Endothelial cell (in vitro differentiated cells): ENCODE results near the gene MREG. TPM values are rescaled to one million over a fixed set of nuclear protein-coding genes. Genes with fewer than 3 reads are reported as not detected.

Source experiments
- DNase-seq: peaks from one replicate; pipeline ENCODE4 v3.0.0; 2021; ENCODE audit warnings: low spot score
- H3K27ac Mint-ChIP-seq: one replicate; pipeline ENCODE4 v1.8.0; 2021; ENCODE audit warnings: mixed read lengths, inconsistent platforms; ENCODE audit not compliant: unreplicated experiment
- H3K27me3 Mint-ChIP-seq: one replicate; pipeline ENCODE4 v1.8.0; 2021; ENCODE audit warnings: mild to moderate bottlenecking, moderate library complexity, mixed read lengths, inconsistent platforms; ENCODE audit not compliant: unreplicated experiment
- H3K36me3 Mint-ChIP-seq: one replicate; pipeline ENCODE4 v1.8.0; 2021; ENCODE audit warnings: mild to moderate bottlenecking, low read depth, mixed read lengths, inconsistent platforms; ENCODE audit not compliant: unreplicated experiment
- H3K4me1 Mint-ChIP-seq: one replicate; pipeline ENCODE4 v1.8.0; 2021; ENCODE audit warnings: mild to moderate bottlenecking, mixed read lengths, inconsistent platforms; ENCODE audit not compliant: unreplicated experiment
- H3K4me3 Mint-ChIP-seq: one replicate; pipeline ENCODE4 v1.8.0; 2021; ENCODE audit warnings: mild to moderate bottlenecking, mixed read lengths, inconsistent platforms; ENCODE audit not compliant: unreplicated experiment
- H3K9me3 Mint-ChIP-seq: one replicate; pipeline ENCODE4 v1.8.0; 2021; ENCODE audit warnings: mixed read lengths, inconsistent platforms; ENCODE audit not compliant: unreplicated experiment
- total RNA-seq: library from RNA; stranded (reverse); fragmentation: NEBNext Ultra II Directional; extraction: Animal tissue kit (Norgen Biotek cat#: 25700); gene quantifications from one replicate; pipeline ENCODE4 v1.2.1, GENCODE V29; 2021; ENCODE audit not compliant: unreplicated experiment
- TF ChIP-seq, protein P1 (sequence below): fragments of 200-600 bp; sonication (generic); IDR thresholded peaks from one replicate; pipeline ENCODE4 v1.5.0; 2021; ENCODE audit warnings: antibody characterized with exemption; ENCODE audit not compliant: unreplicated experiment

MREG gene
- total RNA-seq, 1 donor from 2014 or later = 26.1 TPM

DNA sequence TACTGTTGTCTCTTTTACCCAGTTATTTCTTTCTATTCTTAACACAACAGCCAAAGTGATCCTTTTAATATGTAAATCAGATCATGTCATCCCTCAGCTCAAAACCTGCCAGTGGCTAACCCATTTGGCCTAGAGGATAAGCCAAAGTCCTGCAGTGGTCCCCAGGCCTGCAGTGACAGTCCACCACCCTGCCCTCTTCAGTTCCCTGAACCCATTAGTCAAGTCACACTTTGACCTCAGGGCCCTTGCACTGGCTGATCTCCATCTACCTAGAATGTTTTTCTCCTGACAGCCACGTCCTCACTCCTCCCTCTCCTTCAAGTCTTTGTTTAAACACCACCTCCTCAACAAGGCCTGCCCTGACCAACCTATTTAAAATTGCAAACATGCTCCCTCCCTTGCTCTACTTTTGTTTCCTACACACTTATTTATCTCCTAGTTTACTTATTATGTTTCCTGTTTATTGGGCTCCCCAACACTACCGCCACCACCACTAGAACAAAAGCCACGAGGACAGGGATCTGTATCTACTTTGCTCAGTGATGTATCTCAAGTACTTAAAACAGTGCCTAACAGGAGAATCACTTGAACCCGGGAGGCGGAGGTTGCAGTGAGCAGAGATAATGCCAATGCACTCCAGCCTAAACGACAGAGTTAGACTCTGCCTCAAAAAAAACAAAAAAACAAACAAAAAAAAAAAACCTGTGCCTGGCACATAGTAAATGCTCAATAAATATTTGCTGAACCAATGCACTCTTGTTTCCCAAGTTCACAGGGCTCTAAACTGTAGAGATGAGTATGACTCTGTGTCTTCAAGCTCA is 9.3 kb downstream of the MREG start:
- Mint-ChIP-seq H3K27me3 (peaks cover 9% of the 10 kb centered on the region), H3K4me3 (no peak overlapping the region), H3K9me3 (no peaks in the 10 kb centered on the region), H3K4me1 (peaks cover 42% of the 10 kb centered on the region), H3K27ac (peak overlapping the region; percentile 6), H3K36me3 (no peaks in the 10 kb centered on the region)
- TF ChIP-seq, protein P1, sequence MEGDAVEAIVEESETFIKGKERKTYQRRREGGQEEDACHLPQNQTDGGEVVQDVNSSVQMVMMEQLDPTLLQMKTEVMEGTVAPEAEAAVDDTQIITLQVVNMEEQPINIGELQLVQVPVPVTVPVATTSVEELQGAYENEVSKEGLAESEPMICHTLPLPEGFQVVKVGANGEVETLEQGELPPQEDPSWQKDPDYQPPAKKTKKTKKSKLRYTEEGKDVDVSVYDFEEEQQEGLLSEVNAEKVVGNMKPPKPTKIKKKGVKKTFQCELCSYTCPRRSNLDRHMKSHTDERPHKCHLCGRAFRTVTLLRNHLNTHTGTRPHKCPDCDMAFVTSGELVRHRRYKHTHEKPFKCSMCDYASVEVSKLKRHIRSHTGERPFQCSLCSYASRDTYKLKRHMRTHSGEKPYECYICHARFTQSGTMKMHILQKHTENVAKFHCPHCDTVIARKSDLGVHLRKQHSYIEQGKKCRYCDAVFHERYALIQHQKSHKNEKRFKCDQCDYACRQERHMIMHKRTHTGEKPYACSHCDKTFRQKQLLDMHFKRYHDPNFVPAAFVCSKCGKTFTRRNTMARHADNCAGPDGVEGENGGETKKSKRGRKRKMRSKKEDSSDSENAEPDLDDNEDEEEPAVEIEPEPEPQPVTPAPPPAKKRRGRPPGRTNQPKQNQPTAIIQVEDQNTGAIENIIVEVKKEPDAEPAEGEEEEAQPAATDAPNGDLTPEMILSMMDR = no peak
- DNase-seq = no peak

DNA sequence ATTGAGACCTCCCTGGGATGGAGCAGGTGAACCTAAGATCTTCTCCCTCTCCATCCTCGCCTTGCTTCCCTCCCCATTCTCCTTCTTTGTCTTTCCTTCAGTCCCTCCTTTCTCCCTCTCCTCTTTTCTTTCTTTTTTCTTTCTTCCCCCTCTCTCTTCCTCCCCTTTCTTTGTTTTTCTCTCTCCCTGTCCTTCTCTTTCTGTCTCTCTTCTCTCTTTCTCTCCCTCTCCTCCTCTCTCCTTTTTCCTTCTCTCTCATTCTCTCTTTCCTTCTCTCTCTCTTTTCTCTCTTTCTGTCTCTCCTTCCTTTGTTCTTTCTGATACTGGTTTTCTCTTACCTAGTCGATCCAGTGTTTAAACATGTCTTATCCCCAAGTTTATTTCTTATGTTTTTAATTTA is 10.7 kb downstream of the MREG start:
- DNase-seq = no peak
- peak overlapping the region; percentile 68 for H3K27ac Mint-ChIP-seq
- no peak overlapping the region for H3K4me3 Mint-ChIP-seq
- peaks cover under 1% of the 10 kb centered on the region for H3K36me3 Mint-ChIP-seq
- H3K27me3 Mint-ChIP-seq = peaks cover 9% of the 10 kb centered on the region
- H3K9me3 Mint-ChIP-seq = no peaks in the 10 kb centered on the region
- peaks cover 43% of the 10 kb centered on the region for H3K4me1 Mint-ChIP-seq
- TF ChIP-seq, protein P1 = no peak

DNA sequence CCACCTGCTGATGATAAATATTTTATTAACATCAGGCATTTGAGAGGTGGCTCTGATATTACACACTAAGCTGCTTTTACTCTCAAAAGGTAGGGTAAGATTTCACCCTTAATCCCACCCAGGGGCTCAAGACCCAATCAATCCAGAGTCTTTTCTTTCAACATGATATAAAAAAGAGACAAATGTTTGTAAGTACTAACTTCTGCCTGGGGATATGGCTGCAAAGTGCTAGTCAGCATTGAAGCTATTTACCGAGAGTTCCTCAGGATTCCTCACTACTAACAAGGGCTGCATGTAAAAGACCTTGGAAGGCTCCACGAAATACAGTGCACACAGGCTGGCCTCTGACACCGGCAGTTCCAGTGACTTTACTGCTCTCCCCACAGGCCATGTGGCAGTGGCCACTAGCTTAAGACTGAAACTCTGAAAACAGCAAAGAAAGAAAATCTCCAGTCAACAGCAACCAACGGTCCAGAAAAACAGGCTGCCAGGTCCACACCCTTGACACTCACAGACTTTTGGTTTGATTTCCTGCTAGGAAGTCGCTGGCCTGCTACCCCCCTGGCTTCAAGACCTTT is 11.2 kb downstream of the MREG start:
- peaks cover 48% of the 10 kb centered on the region for H3K4me1 Mint-ChIP-seq
- peak overlapping the region; percentile 68 for H3K27ac Mint-ChIP-seq
- TF ChIP-seq, protein P1 = no peak
- H3K36me3 Mint-ChIP-seq = peaks cover 4% of the 10 kb centered on the region
- H3K27me3 Mint-ChIP-seq = peaks cover 12% of the 10 kb centered on the region
- peak overlapping the region; percentile 38 for H3K4me3 Mint-ChIP-seq
- DNase-seq = no peak
- no peaks in the 10 kb centered on the region for H3K9me3 Mint-ChIP-seq

DNA sequence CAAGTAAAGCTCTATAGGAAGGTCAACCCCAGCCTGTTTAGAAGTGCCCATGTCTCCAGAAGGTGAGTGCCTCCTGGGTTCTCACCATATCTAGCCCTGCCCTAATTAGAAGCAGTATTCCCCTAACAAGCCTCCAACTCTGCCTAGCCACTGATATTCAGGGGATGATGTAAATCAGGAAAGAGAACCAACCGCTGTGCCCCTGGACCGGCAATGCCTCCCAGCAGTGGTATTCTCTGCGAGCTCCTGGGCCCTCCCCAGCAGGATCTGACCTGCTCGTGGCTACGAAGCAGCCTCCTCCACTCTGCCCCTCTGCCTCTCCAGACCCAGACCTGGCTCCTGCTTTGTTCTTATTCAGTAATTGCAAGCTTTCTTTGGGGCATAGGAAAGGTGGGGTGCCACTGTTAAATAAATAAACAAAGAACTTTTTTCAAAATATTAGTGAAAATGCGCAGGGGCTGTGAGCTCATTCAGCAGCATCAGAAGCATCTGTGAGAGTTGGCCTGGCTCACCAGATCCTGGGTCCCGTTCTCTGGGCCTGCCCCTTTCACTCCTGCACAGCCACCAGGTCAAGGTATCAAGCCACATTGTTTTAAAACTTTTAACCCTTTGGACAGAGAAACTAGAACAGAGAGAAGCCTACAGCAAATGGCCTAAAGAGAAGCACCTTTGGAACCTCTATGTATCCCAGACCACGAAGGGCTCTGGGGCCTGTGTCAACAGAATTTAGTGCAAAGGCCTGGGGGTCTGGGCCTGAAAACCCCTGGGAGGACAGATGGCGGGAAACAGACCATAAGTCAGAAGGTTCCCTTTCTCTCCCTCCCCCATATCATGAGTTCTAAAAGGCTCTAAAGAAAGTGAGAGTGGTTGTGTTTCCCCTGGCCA is 11.9 kb downstream of the MREG start:
- DNase-seq = no peak
- TF ChIP-seq, protein P1 = no peak
- Mint-ChIP-seq H3K36me3 (peaks cover 4% of the 10 kb centered on the region), H3K27me3 (peaks cover 12% of the 10 kb centered on the region), H3K9me3 (no peaks in the 10 kb centered on the region), H3K4me1 (peaks cover 45% of the 10 kb centered on the region), H3K4me3 (no peak overlapping the region), H3K27ac (peak overlapping the region; percentile 61)
